HepG2 (cell line): ENCODE data around the gene CD86. TPM values are rescaled to one million over a fixed set of nuclear protein-coding genes. Genes with fewer than 3 reads are reported as not detected.

ENCODE experiments used
- ATAC-seq: fragments of 200-7000 bp; cut with Tn5 transposase; 3 replicates; pipeline ENCODE4 v1.9.1; 2020; ENCODE audit warnings: mild to moderate bottlenecking, moderate library complexity
- BruUV-seq: library from RNA; stranded (reverse); fragments of 400-500 nt; replicated peaks from 2 replicates; lab custom pipeline; 2021; lab: Mats Ljungman, UMichigan
- CTCF ChIA-PET: fragments of 300-600 bp; formaldehyde crosslinking; extraction: SDS; loops from one replicate; lab custom pipeline; 2021; ENCODE audit warnings: low total read pairs, inconsistent platforms, low intra/inter-chr PET ratio; lab: Yijun Ruan, JAX
- POLR2A ChIA-PET: fragments of 350-600 bp; sonication (Branson Sonifier 250); formaldehyde crosslinking; loops from one replicate; lab custom pipeline; 2020; ENCODE audit warnings: antibody characterized with exemption, inconsistent platforms; lab: Yijun Ruan, JAX
- DNase-seq: peaks from one replicate; pipeline ENCODE4 v3.0.0-alpha.2; 2015; ENCODE audit warnings: low spot score
- FAIRE-seq: peaks from 3 replicates; lab custom pipeline; 2011; peaks lifted over from hg19 to GRCh38; lab: Jason Lieb, UNC
- H2AFZ ChIP-seq: one replicate; pipeline ENCODE4 v1.6.1; 2011; ENCODE audit warnings: low read length, inconsistent platforms
- H3K27ac ChIP-seq: fragments of 300-600 bp; 3 replicates; pipeline ENCODE4 v1.8.0; 2011; ENCODE audit warnings: mixed run types, mild to moderate bottlenecking, mixed read lengths, low read length, inconsistent platforms; ENCODE audit not compliant: insufficient read depth; ENCODE audit errors: extremely low read length
- H3K27me3 ChIP-seq, 2 experiments: fragments of 200-600 bp in 1 of 2; 2 replicates in 1 of 2; 3 replicates in 1 of 2; pipeline versions ENCODE4 v1.6.0 to v1.8.0; 2011; ENCODE audit warnings: low read length in 2 of 2, mild to moderate bottlenecking in 2 of 2, moderate library complexity in 2 of 2, inconsistent platforms in 1 of 2; ENCODE audit not compliant: insufficient read depth in 2 of 2, control insufficient read depth in 1 of 2
- H3K36me3 ChIP-seq, 2 experiments: fragments of 200-600 bp in 1 of 2; replicated peaks in 1 of 2; 2 replicates in 1 of 2; 3 replicates in 1 of 2; pipeline versions ENCODE4 v1.5.1 to v1.8.0; 2011; ENCODE audit warnings: low read length in 2 of 2, inconsistent platforms in 1 of 2; ENCODE audit not compliant: insufficient read depth in 2 of 2, control insufficient read depth in 1 of 2
- H3K4me1 ChIP-seq: 2 replicates; pipeline ENCODE4 v1.5.1; 2012; ENCODE audit warnings: low read length, inconsistent platforms; ENCODE audit not compliant: insufficient read depth
- H3K4me2 ChIP-seq: 2 replicates; pipeline ENCODE4 v1.6.0; 2011; ENCODE audit warnings: low read depth, low read length, inconsistent platforms
- H3K4me3 ChIP-seq, 3 experiments: fragments of 200-600 bp in 1 of 3; sonication (generic), shearing (Covaris generic) in 1 of 3; replicated peaks in 1 of 3; 2 replicates each; pipeline ENCODE4 v1.5.1; 2011 to 2016; ENCODE audit warnings: low read length in 3 of 3, inconsistent platforms in 2 of 3, low read depth in 2 of 3, mild to moderate bottlenecking in 2 of 3, control low read depth in 1 of 3, mixed read lengths in 1 of 3; ENCODE audit not compliant: insufficient read depth in 1 of 3
- H3K79me2 ChIP-seq: one replicate; pipeline ENCODE4 v1.6.1; 2011; ENCODE audit warnings: low read length, inconsistent platforms; ENCODE audit not compliant: insufficient read depth
- H3K9ac ChIP-seq: 2 replicates; pipeline ENCODE4 v1.6.0; 2011; ENCODE audit warnings: mild to moderate bottlenecking, low read depth, low read length, inconsistent platforms; ENCODE audit not compliant: insufficient read depth
- H3K9me3 ChIP-seq: 2 replicates; pipeline ENCODE4 v1.5.1; 2012; ENCODE audit warnings: mild to moderate bottlenecking, low read length
- H4K20me1 ChIP-seq: 2 replicates; pipeline ENCODE4 v1.6.0; 2011; ENCODE audit warnings: inconsistent platforms, mild to moderate bottlenecking, low read length, moderate library complexity; ENCODE audit not compliant: insufficient read depth
- AHR ChIP-seq: IDR thresholded peaks from 2 replicates; pipeline ENCODE4 v1.6.1; 2018; ENCODE audit warnings: missing genetic modification reagents, missing compliant biosample characterization
- DMAP1 ChIP-seq: IDR thresholded peaks from 2 replicates; pipeline ENCODE4 v1.6.1; 2016
- KMT2A ChIP-seq: sonication (generic); formaldehyde crosslinking; IDR thresholded peaks from 2 replicates; pipeline ENCODE4 v1.4.0; 2020; ENCODE audit warnings: missing genetic modification reagents
- MAFK ChIP-seq, 2 experiments: IDR thresholded peaks in 1 of 2; conservative IDR thresholded peaks in 1 of 2; 2 replicates each; pipeline ENCODE4 v1.6.1; 2011; ENCODE audit warnings: improper control_type of control experiment in 2 of 2, low read length in 2 of 2
- RBM22 ChIP-seq: fragments of 200-400 bp; formaldehyde crosslinking; optimal IDR thresholded peaks from 2 replicates; pipeline ENCODE3; 2017; ENCODE audit warnings: mild to moderate bottlenecking, low read length, moderate library complexity
- SMYD3 ChIP-seq: sonication (generic); formaldehyde crosslinking; IDR thresholded peaks from 2 replicates; pipeline ENCODE4 v1.8.1; 2023; ENCODE audit warnings: mild to moderate bottlenecking, missing genetic modification reagents
- TCF12 ChIP-seq, 2 experiments: fragments of 450-650 bp in 1 of 2; sonication (generic) in 1 of 2; formaldehyde crosslinking in 1 of 2; IDR thresholded peaks; 2 replicates each; pipeline versions ENCODE4 v1.6.1 to v1.8.0; 2017 to 2022; ENCODE audit warnings: antibody characterized with exemption in 1 of 2, mild to moderate bottlenecking in 1 of 2, missing genetic modification reagents in 1 of 2, moderate library complexity in 1 of 2
- WGBS: methylation state at CpG from one replicate; pipeline ENCODE4 v1.1.6; 2017; ENCODE audit warnings: low lambda C conversion rate; 5-methylcytosine and 5-hydroxymethylcytosine counted together
- in situ Hi-C: cut with HindIII; loops from 2 replicates; pipeline ENCODE4 v1.10.0; 2017; ENCODE audit warnings: low pct_unique_long_range_greater_than_20kb; ENCODE audit not compliant: extremely low pct_ligation_motif_present
- intact Hi-C: fragments of 100-400 bp; cut with micrococcal nuclease; formaldehyde crosslinking; loops from one replicate; pipeline ENCODE4 v1.10.0; 2022; ENCODE audit not compliant: unreplicated experiment
- polyA plus RNA-seq, 8 experiments: library from polyadenylated mRNA; depleted of rRNA in 3 of 8; stranded (reverse) in 7 of 8; unstranded in 1 of 8; fragments of >200 nt; fragmentation: Illumina TruSeq in 4 of 8; extraction: Trizol in 4 of 8; gene quantifications; 2 replicates each; pipeline versions ENCODE4 v1.2.1 to v1.2.3, GENCODE V29; 2011 to 2016; ENCODE audit warnings: low read depth in 4 of 8, missing spikeins in 1 of 8, mixed read lengths in 1 of 8; ENCODE audit not compliant: insufficient read depth in 1 of 8
- total RNA-seq, 5 experiments: library from RNA; depleted of rRNA; stranded (reverse); fragments of >200 nt; fragmentation: Illumina TruSeq; extraction: Trizol; gene quantifications; 2 replicates each; pipeline ENCODE4 v1.2.3, GENCODE V29; 2016; ENCODE audit warnings: low read depth in 1 of 5
- TF ChIP-seq, protein P1 (sequence below): sonication (generic); formaldehyde crosslinking; IDR thresholded peaks from 2 replicates; pipeline ENCODE4 v1.4.0; 2020; ENCODE audit warnings: missing genetic modification reagents, mild to moderate bottlenecking, borderline replicate concordance
- TF ChIP-seq, protein P2 (sequence below): IDR thresholded peaks from 2 replicates; pipeline ENCODE4 v1.6.1; 2016
- TF ChIP-seq, protein P3 (sequence below): sonication (generic); formaldehyde crosslinking; IDR thresholded peaks from 2 replicates; pipeline ENCODE4 v1.8.1; 2023; ENCODE audit warnings: mild to moderate bottlenecking, missing genetic modification reagents

The CD86 gene
- total and polyA plus RNA-seq, 2 of the 13 experiments (the other 11 are each of a cell fraction or from before 2014, with no cell fraction given) = not detected

DNA sequence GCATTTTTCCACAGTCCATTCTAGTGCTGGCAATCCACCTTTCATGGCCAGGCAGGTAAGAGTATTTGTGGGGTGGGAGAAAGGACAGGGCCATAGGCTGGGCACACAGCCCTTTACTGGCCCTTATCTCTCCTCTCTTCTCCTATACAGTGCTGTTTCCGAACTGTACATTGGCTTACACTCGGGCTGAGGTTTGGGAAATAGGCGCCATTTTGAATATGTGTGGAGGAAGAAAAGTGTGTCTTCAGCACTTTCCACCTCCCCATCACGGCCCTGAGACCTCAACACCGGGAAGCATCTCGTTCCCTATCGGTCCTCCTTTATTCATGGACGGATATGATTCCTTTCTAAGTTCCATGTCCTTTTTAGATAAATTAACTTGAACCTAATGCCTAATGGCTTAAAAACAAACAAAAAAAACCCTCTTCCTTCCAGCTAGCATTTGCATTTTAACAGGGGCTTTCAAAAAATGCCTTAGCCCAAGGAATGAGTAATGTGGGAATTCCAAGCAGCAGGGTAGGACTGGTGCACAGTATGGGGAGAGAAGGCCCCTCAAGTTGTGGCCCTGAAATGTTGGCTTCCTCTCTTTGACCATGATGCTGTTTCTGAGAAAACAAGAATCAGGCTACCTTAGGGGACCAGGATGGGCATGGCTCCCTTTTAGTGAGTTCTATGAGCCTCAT is 24.5 kb downstream of the CD86 start:
- Histone ChIP-seq H3K36me3 (no peaks in the 10 kb centered on the region), H2AFZ (no peak overlapping the region), H3K4me2 (no peak overlapping the region), H3K9ac (no peak overlapping the region), H3K4me1 (peaks cover 19% of the 10 kb centered on the region), H3K9me3 (no peaks in the 10 kb centered on the region), H3K4me3 (no peak overlapping the region), H4K20me1 (no peaks in the 10 kb centered on the region), H3K27me3 (peaks cover 0 to 17% of the 10 kb centered on the region in 2 experiments; a peak in 3 of 5 replicates), H3K27ac (no peak overlapping the region), H3K79me2 (no peaks in the 10 kb centered on the region)
- no TSS peak for BruUV-seq
- WGBS = 30% methylated on average over 8 of the region's 8 CpGs
- POLR2A ChIA-PET = no interaction called here
- in situ Hi-C loops = no loop called here
- FAIRE-seq (no peak), ATAC-seq (no peak), DNase-seq (no peak)
- intact Hi-C loops = no loop called here
- CTCF ChIA-PET = no interaction called here
- TF ChIP-seq, protein P1, sequence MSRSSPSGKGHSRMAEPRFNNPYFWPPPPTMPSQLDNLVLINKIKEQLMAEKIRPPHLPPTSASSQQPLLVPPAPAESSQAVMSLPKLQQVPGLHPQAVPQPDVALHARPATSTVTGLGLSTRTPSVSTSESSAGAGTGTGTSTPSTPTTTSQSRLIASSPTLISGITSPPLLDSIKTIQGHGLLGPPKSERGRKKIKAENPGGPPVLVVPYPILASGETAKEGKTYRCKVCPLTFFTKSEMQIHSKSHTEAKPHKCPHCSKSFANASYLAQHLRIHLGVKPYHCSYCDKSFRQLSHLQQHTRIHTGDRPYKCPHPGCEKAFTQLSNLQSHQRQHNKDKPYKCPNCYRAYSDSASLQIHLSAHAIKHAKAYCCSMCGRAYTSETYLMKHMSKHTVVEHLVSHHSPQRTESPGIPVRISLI (CRISPR knock-in tag) = no peak
- TF ChIP-seq, protein P2, sequence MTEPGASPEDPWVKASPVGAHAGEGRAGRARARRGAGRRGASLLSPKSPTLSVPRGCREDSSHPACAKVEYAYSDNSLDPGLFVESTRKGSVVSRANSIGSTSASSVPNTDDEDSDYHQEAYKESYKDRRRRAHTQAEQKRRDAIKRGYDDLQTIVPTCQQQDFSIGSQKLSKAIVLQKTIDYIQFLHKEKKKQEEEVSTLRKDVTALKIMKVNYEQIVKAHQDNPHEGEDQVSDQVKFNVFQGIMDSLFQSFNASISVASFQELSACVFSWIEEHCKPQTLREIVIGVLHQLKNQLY = no peak

DNA sequence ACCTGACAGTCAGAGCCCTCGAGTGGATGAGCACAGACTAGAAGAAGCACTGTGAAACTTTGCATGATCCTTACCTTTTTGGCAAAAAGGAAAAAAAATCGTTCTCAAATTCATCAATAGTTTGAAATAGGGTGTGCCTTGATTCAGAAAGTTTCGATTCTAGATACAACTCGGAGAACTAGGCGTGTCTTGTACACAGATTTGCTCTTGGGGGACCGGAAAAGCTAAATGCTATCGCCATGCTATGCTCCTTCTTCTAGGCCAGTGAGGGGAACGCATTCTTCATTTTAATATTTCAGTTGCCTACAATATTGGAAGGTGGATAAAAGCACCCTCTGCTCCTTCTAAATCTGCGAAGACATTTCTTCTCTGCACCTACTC is 25.0 kb downstream of the CD86 start:
- peaks cover 19% of the 10 kb centered on the region for H3K4me1 ChIP-seq
- in situ Hi-C loops = no loop called here
- BruUV-seq = no TSS peak
- peaks cover 0 to 17% of the 10 kb centered on the region in 2 experiments; a peak in 3 of 5 replicates for H3K27me3 ChIP-seq
- DNase-seq (no peak), ATAC-seq (no peak), FAIRE-seq (no peak)
- no peaks in the 10 kb centered on the region for H3K79me2 ChIP-seq
- no peaks in the 10 kb centered on the region for H3K9me3 ChIP-seq
- no peak overlapping the region for H3K27ac ChIP-seq
- H3K36me3 ChIP-seq = no peaks in the 10 kb centered on the region
- no peak overlapping the region for H2AFZ ChIP-seq
- no peaks in the 10 kb centered on the region for H4K20me1 ChIP-seq
- ChIA-PET POLR2A (no interaction called here), CTCF (no interaction called here)
- no peak overlapping the region for H3K4me3 ChIP-seq
- TF ChIP-seq DMAP1 (CRISPR knock-in tag) (no peak), AHR (CRISPR knock-in tag) (no peak), KMT2A (CRISPR knock-in tag) (no peak), MAFK (conservative IDR thresholded peaks at IDR 0.05 in 1 of 2, IDR thresholded peaks at IDR 0.05 in 1 of 2; ENCODE audit: low read length in 2 of 2) (no peak), RBM22 (no peak), TCF12 (IDR thresholded peaks at IDR 0.05) (no peak), TCF12 (CRISPR knock-in tag; IDR thresholded peaks at IDR 0.05) (no peak), SMYD3 (CRISPR knock-in tag) (no peak)
- TF ChIP-seq, protein P3, sequence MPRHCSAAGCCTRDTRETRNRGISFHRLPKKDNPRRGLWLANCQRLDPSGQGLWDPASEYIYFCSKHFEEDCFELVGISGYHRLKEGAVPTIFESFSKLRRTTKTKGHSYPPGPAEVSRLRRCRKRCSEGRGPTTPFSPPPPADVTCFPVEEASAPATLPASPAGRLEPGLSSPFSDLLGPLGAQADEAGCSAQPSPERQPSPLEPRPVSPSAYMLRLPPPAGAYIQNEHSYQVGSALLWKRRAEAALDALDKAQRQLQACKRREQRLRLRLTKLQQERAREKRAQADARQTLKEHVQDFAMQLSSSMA (CRISPR knock-in tag) = no peak
- H3K4me2 ChIP-seq = no peak overlapping the region
- WGBS = 31% methylated on average over 9 of the region's 9 CpGs
- intact Hi-C loops = no loop called here
- no peak overlapping the region for H3K9ac ChIP-seq
